CD14-positive monocyte (primary cell): Measurements from ENCODE around the gene GGT5. TPM values are rescaled to one million over a fixed set of nuclear protein-coding genes. Genes with fewer than 3 reads are reported as not detected.
"Not testable (repeated sequence)": the region's sequence is repeated elsewhere in the genome, so short reads cannot be mapped to it uniquely, and the experiment has no call there.

Experiments
- DNase-seq, 3 donors: peaks; one replicate each; pipeline ENCODE4 v3.0.0-alpha.2; 2011 to 2022
- H2AFZ ChIP-seq: 2 replicates; pipeline ENCODE4 v1.6.0; 2012; ENCODE audit warnings: mild to moderate bottlenecking, low read depth, low read length, inconsistent platforms; ENCODE audit not compliant: insufficient read depth, poor library complexity, severe bottlenecking
- H3K27ac ChIP-seq, 2 donors: 1 replicate in 1 of 2; 2 replicates in 1 of 2; pipeline ENCODE4 v1.5.1; 2012 to 2013; ENCODE audit warnings: low read length in 2 of 2, control low read depth in 1 of 2, inconsistent platforms in 1 of 2, low read depth in 1 of 2, mild to moderate bottlenecking in 1 of 2
- H3K27me3 ChIP-seq, 2 donors: one replicate each; pipeline versions ENCODE4 v1.6.0 to v1.6.1; 2011 to 2013; ENCODE audit warnings: low read length in 2 of 2; ENCODE audit not compliant: control insufficient read depth in 2 of 2, insufficient read depth in 2 of 2
- H3K36me3 ChIP-seq, 2 donors: replicated peaks in 1 of 2; 1 replicate in 1 of 2; 2 replicates in 1 of 2; pipeline versions ENCODE4 v1.5.1 to v1.6.1; 2012 to 2013; ENCODE audit warnings: low read length in 2 of 2, control low read depth in 1 of 2, inconsistent platforms in 1 of 2, mild to moderate bottlenecking in 1 of 2; ENCODE audit not compliant: insufficient read depth in 2 of 2, control insufficient read depth in 1 of 2
- H3K4me1 ChIP-seq, 2 donors: 1 replicate in 1 of 2; 2 replicates in 1 of 2; pipeline versions ENCODE4 v1.5.1 to v1.6.1; 2012 to 2013; ENCODE audit warnings: low read length in 2 of 2, control low read depth in 1 of 2, inconsistent platforms in 1 of 2, mild to moderate bottlenecking in 1 of 2, moderate library complexity in 1 of 2; ENCODE audit not compliant: insufficient read depth in 2 of 2, control insufficient read depth in 1 of 2
- H3K4me2 ChIP-seq: replicated peaks from 2 replicates; pipeline ENCODE3; 2012; ENCODE audit warnings: low read length, moderate library complexity, mild to moderate bottlenecking; ENCODE audit not compliant: poor library complexity, severe bottlenecking; ENCODE audit errors: extremely low read depth
- H3K4me3 ChIP-seq, 3 experiments: fragments of 200-600 bp in 1 of 3; sonication (generic) in 1 of 3; replicated peaks in 1 of 3; 1 replicate in 2 of 3; 2 replicates in 1 of 3; pipeline ENCODE4 v1.5.1; 2011 to 2013; ENCODE audit warnings: low read length in 3 of 3, mild to moderate bottlenecking in 3 of 3, control low read depth in 2 of 3, low read depth in 2 of 3, inconsistent platforms in 1 of 3, moderate library complexity in 1 of 3
- H3K79me2 ChIP-seq: 2 replicates; pipeline ENCODE4 v1.6.0; 2012; ENCODE audit warnings: mild to moderate bottlenecking, control low read depth, inconsistent platforms, low read length, moderate library complexity; ENCODE audit not compliant: insufficient read depth
- H3K9ac ChIP-seq: 2 replicates; pipeline ENCODE4 v1.6.0; 2017; ENCODE audit warnings: low read length, mild to moderate bottlenecking; ENCODE audit not compliant: insufficient read depth, poor library complexity, severe bottlenecking
- H3K9me3 ChIP-seq, 2 donors: replicated peaks in 1 of 2; 1 replicate in 1 of 2; 2 replicates in 1 of 2; pipeline versions ENCODE4 v1.5.1 to v1.6.1; 2012 to 2013; ENCODE audit warnings: low read length in 2 of 2, control low read depth in 1 of 2; ENCODE audit not compliant: control insufficient read depth in 1 of 2, insufficient read depth in 1 of 2
- H4K20me1 ChIP-seq: 2 replicates; pipeline ENCODE4 v1.6.0; 2012; ENCODE audit warnings: mild to moderate bottlenecking, low read length, control low read depth, moderate library complexity; ENCODE audit not compliant: insufficient read depth
- H3K27ac Mint-ChIP-seq, 7 donors: one replicate each; pipeline ENCODE4 v1.8.0; 2020; ENCODE audit warnings: mild to moderate bottlenecking in 7 of 7, mixed read lengths in 7 of 7, moderate library complexity in 6 of 7, inconsistent platforms in 2 of 7
- H3K27me3 Mint-ChIP-seq, 3 donors: one replicate each; pipeline ENCODE4 v1.8.0; 2021 to 2022; ENCODE audit warnings: low read depth in 3 of 3, mild to moderate bottlenecking in 3 of 3, mixed read lengths in 3 of 3, moderate library complexity in 3 of 3, inconsistent platforms in 1 of 3
- H3K36me3 Mint-ChIP-seq, 2 donors: one replicate each; pipeline ENCODE4 v1.8.0; 2020; ENCODE audit warnings: mixed read lengths in 2 of 2, inconsistent platforms in 1 of 2, mild to moderate bottlenecking in 1 of 2
- H3K4me1 Mint-ChIP-seq: one replicate; pipeline ENCODE4 v1.8.0; 2020; ENCODE audit warnings: mild to moderate bottlenecking, mixed read lengths
- H3K4me3 Mint-ChIP-seq, 2 donors: one replicate each; pipeline ENCODE4 v1.8.0; 2020; ENCODE audit warnings: mild to moderate bottlenecking in 2 of 2, mixed read lengths in 2 of 2, moderate library complexity in 1 of 2
- H3K9me3 Mint-ChIP-seq, 7 donors: one replicate each; pipeline ENCODE4 v1.8.0; 2020 to 2022; ENCODE audit warnings: mixed read lengths in 7 of 7, mild to moderate bottlenecking in 6 of 7, moderate library complexity in 6 of 7, inconsistent platforms in 2 of 7
- WGBS: methylation state at CpG from one replicate; pipeline ENCODE4 v1.1.5; 2013; ENCODE audit warnings: missing lambda C conversion rate; ENCODE audit not compliant: insufficient coverage; 5-methylcytosine and 5-hydroxymethylcytosine counted together
- intact Hi-C, 2 donors: fragments of 100-400 bp; cut with micrococcal nuclease; formaldehyde crosslinking; loops; one replicate each; pipeline versions ENCODE4 v1.15.0 to v1.15.1; 2023
- polyA minus RNA-seq: library from RNA; depleted of rRNA, polyadenylated mRNA; stranded (reverse); fragments of >200 nt; gene quantifications from 2 replicates; pipeline ENCODE4 v1.2.3, GENCODE V29; 2012
- polyA plus RNA-seq, 3 donors: library from polyadenylated mRNA; depleted of rRNA in 1 of 3; unstranded in 2 of 3; stranded (reverse) in 1 of 3; fragments of 300-500 nt in 2 of 3; fragments of >200 nt in 1 of 3; fragmentation: Illumina TruSeq in 2 of 3; gene quantifications; 1 replicate in 2 of 3; 2 replicates in 1 of 3; pipeline ENCODE4 v1.2.3, GENCODE V29; 2012 to 2021
- total RNA-seq, 12 experiments: library from RNA in 1 of 12; stranded (reverse) in 1 of 12; fragments of 120-200 nt in 1 of 12; gene quantifications; one replicate each; pipeline ENCODE4 v1.2.4 and lab custom pipeline; 2013 to 2026; ENCODE audit warnings: mixed read lengths in 6 of 12, inconsistent platforms in 1 of 12

The GGT5 gene
- 0.40 TPM for total RNA-seq (2013)
- polyA plus RNA-seq, result under 1 TPM in 2 of 3 donors, not detected in 1; 0.26 to 0.41 TPM
- 0.42 and 1.2 TPM in 2 replicates for polyA minus RNA-seq
- 0.39 to 16.3 (median 1.4) reads per million in 11 experiments for total RNA-seq (lab: John Stamatoyannopoulos, UW)

- not testable (repeated sequence) for H3K9ac ChIP-seq, H2AFZ ChIP-seq, H3K36me3 ChIP-seq, H3K9me3 ChIP-seq, H3K27me3 Mint-ChIP-seq, H3K4me2 ChIP-seq, H3K79me2 ChIP-seq, H3K4me3 ChIP-seq, H4K20me1 ChIP-seq, H3K27me3 ChIP-seq, H3K36me3 Mint-ChIP-seq, H3K9me3 Mint-ChIP-seq, H3K27ac ChIP-seq
- Mint-ChIP-seq H3K4me1 (peaks cover 52% of the 10 kb centered on the region), H3K27ac (peak within 1 kb of the TSS in 5 of 7 donors; percentile 10 to 68 (median 22)), H3K4me3 (peak within 1 kb of the TSS; percentile 27 to 79)
- peaks cover 46% of the 10 kb centered on the region in 2 donors for H3K4me1 ChIP-seq
- DNase-seq, result peak in 1 of 3 donors; percentile 39
- intact Hi-C loops, result loop anchor here in 1 of 2 donors (5.0 kb wide), 1 partner anchor 58 kb away; no protein-coding TSS in a partner anchor
- 22% methylated on average over 5 of the region's 12 CpGs for WGBS
Observed at GRCh38 chr22:24245030-24245431, at the start of gene GGT5. Gene GGT5, minus strand, starts transcription at chr22:24245082. Its CDS starts 357 bp downstream, at chr22:24244725.

- H3K4me1 ChIP-seq, H3K4me3 ChIP-seq, H3K27ac ChIP-seq, H3K9me3 Mint-ChIP-seq, DNase-seq, intact Hi-C loops, H3K9ac ChIP-seq, H3K27me3 ChIP-seq, H2AFZ ChIP-seq, H3K36me3 ChIP-seq, H3K27me3 Mint-ChIP-seq, H3K4me2 ChIP-seq, H3K36me3 Mint-ChIP-seq, H3K9me3 ChIP-seq, H3K4me3 Mint-ChIP-seq: not testable (repeated sequence)
- peaks cover 18% of the 10 kb centered on the region for H4K20me1 ChIP-seq
- peaks cover 68% of the 10 kb centered on the region for H3K79me2 ChIP-seq
- H3K27ac Mint-ChIP-seq, result peak overlapping the region in 2 of 7 donors; percentile 7 to 46
- H3K4me1 Mint-ChIP-seq, result peaks cover 30% of the 10 kb centered on the region
- no CpG with 5 or more reads among the region's 3 CpGs for WGBS
Observed at GRCh38 chr22:24292202-24292830, 47.4 kb upstream of the GGT5 start.
